Measurements from ENCODE around the gene UTP14C.
"Not testable (repeated sequence)": the region's sequence is repeated elsewhere in the genome, so short reads cannot be mapped to it uniquely, and the experiment has no call there.

Gene UTP14C

DNA sequence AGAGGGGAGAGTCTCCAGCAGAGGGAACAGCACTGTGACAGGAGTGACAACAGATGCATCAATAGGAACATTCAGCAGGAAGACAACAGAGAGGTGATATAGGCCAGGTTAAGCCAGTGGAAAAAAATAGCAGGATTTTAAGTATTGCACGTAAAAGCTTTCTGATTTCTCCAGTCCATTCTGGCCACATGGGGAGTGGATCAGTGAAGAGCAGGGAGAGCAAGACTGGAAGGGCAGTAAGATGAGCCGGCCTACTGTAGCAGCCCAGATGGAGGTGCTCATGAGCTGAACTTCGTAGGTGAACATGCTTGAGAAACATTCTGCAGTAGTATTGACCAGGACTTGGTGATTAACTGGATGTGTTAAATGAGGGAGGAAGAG is 1.7 kb downstream of the UTP14C start:
- TF ChIP-seq, protein P1, sequence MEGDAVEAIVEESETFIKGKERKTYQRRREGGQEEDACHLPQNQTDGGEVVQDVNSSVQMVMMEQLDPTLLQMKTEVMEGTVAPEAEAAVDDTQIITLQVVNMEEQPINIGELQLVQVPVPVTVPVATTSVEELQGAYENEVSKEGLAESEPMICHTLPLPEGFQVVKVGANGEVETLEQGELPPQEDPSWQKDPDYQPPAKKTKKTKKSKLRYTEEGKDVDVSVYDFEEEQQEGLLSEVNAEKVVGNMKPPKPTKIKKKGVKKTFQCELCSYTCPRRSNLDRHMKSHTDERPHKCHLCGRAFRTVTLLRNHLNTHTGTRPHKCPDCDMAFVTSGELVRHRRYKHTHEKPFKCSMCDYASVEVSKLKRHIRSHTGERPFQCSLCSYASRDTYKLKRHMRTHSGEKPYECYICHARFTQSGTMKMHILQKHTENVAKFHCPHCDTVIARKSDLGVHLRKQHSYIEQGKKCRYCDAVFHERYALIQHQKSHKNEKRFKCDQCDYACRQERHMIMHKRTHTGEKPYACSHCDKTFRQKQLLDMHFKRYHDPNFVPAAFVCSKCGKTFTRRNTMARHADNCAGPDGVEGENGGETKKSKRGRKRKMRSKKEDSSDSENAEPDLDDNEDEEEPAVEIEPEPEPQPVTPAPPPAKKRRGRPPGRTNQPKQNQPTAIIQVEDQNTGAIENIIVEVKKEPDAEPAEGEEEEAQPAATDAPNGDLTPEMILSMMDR (IDR thresholded peaks at IDR 0.05; ENCODE audit: insufficient read depth, missing control alignments) = no peak
- DNase-seq (ENCODE audit: insufficient read length, low spot score) (no peak), FAIRE-seq (no peak)

DNA sequence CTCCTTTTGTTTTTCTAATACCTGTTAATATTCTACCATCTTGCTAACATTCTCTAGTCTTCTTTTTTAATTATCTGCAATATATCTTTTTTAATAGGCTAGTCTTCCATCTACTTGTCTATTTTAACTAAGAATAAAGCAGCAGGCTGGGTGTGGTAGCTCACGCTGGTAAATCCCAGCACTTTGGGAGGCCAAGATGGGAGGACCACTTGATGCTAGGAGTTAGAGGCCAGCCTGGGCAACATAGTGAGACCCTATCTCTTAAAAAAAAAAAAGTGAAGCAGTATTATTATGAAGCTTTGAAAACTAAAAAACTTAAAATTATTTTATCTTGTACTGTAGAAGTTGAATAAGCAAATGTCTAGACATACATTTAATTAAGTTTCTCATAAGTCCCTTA is 3.3 kb downstream of the UTP14C start:
- no peak for FAIRE-seq
- no peak for DNase-seq (ENCODE audit: insufficient read length, low spot score)

DNA sequence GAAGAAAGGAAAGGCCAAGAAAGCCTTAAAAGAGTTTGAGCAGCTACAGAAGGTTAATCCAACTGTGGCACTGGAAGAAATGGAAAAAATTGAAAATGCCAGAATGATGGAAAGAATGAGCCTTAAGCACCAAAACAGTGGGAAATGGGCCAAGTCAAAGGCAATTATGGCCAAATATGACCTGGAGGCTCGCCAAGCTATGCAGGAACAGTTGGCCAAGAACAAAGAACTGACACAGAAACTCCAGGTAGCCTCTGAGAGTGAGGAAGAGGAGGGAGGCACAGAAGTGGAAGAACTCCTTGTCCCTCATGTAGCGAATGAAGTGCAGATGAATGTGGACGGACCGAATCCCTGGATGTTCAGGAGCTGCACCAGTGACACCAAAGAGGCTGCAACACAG is 5.1 kb downstream of the UTP14C start:
- no peak for DNase-seq (ENCODE audit: insufficient read length, low spot score)
- FAIRE-seq = no peak
- TF ChIP-seq, protein P1 (IDR thresholded peaks at IDR 0.05; ENCODE audit: insufficient read depth, missing control alignments) = no peak

More for the DNA sequence above, 3.3 kb downstream of the UTP14C start:
- TF ChIP-seq, protein P1 (IDR thresholded peaks at IDR 0.05; ENCODE audit: insufficient read depth, missing control alignments) = no peak

DNA sequence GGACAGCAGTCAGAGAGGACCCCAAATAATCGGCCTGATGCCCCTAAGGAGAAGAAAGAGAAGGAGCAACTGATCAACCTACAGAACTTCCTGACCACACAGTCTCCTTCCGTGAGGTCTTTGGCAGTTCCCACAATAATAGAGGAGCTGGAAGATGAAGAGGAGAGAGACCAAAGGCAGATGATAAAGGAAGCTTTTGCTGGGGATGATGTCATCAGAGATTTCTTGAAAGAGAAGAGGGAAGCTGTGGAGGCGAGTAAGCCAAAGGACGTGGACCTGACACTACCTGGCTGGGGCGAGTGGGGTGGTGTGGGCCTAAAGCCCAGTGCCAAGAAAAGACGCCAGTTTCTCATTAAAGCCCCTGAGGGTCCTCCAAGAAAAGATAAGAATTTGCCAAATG is 5.9 kb downstream of the UTP14C start:
- not testable (repeated sequence) for DNase-seq (ENCODE audit: insufficient read length, low spot score); FAIRE-seq

DNA sequence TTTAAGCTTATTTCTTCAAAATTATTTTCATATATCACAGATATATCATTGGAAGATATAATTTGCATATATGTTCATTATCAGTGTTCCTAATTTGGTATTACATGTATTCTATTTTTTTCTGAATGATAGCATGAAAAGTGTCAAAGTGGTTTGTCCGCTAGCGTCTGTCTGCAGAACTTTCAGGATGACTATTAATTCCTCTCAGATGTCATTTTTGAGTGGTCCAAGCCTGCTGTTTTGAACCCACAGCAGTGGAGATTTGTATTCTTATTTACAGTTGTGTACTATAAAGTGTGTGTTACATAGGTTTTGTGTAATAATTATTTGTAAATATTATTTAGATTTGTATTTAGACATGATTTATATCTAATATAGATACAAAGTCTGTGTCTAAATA is 8.5 kb downstream of the UTP14C start:
- FAIRE-seq (no peak), DNase-seq (ENCODE audit: insufficient read length, low spot score) (no peak)
- TF ChIP-seq, protein P1 (IDR thresholded peaks at IDR 0.05; ENCODE audit: insufficient read depth, missing control alignments) = no peak

DNA sequence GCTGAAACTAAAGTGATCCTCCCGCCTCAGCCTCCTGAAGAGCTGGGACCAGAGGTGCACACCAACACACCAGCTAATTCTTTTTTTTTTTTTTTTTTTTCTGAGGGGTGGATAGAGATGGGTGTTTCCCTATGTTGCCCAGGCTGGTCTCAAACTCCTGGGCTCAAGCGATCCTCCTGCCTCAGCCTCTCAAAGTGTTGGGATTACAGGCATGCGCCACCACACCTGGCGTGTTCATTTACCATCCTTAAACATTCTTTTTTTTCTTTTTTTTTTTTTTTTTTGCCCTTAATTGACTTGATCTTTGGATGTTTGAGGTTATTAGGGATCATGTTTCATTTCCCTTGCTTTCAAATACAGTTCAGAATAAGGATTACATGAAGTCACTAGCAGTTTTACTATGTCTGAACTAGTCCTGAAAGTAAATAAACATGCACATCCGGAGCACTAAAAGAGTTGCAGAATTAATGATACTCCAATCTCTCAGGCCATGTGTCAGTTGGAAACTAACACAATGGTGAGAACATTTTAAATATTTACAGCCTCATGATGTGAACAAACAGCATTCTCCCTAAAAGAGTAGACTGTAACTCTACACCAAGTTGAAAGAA is 10.2 kb downstream of the UTP14C start:
- no peak for FAIRE-seq
- TF ChIP-seq, protein P1 (IDR thresholded peaks at IDR 0.05; ENCODE audit: insufficient read depth, missing control alignments) = no peak
- DNase-seq (ENCODE audit: insufficient read length, low spot score) = no peak

DNA sequence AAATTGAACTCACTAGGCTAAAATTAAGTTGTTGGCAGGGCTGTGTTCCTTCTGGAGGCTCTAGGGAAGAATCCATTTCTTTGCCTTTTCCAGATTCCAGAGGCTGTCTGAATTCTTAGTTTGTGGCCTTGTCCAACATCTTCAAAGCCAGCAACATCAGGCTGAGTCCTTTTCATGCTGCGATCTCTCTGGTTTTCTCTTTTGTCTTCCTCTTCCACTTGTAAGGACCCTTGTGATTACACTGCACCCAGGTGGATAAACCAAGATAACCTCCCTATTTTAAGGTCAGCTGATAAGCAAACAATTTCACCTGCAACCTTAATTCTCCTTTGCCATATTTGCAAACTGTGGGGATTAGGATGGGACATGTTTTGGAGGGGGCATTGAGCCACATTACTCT is 11.5 kb downstream of the UTP14C start:
- DNase-seq (ENCODE audit: insufficient read length, low spot score) (no peak), FAIRE-seq (no peak)
- TF ChIP-seq, protein P1 (IDR thresholded peaks at IDR 0.05; ENCODE audit: insufficient read depth, missing control alignments) = no peak

DNA sequence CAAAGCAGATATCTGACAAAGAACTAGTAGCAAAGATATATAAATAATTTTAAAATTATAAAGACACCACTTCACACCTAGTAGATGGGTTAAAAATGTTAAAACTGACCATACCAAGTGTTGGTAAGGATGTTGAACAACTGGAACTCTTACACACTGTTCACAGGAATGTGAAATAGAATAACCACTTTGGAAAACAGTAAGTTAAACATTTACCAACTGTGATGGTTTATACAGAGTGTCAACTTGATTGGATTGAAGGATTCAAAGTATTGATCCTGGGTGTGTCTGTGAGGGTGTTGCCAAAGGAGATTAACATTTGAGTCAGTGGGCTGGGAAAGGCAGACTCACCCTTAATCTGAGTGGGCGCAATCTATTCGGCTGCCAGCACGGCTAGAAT is 19.2 kb downstream of the UTP14C start:
- FAIRE-seq (no peak), DNase-seq (ENCODE audit: insufficient read length, low spot score) (no peak)
- TF ChIP-seq, protein P1 (IDR thresholded peaks at IDR 0.05; ENCODE audit: insufficient read depth, missing control alignments) = no peak

Measured in D721Med (cell line).